Measurements from ENCODE around the gene HEMGN.

The HEMGN gene

GRCh38 chr9:97982683-97983588, 45.0 kb upstream of the HEMGN start, which contains the start of gene ANP32B:
ANP32B (plus strand) TSS chr9:97983341; CDS start chr9:97983556, 215 bp downstream.
- peak within 1 kb of the TSS; percentile 79 to 87 for H3K4me3 ChIP-seq (replicated peaks in 1 of 2; ENCODE audit: low read depth in 2 of 2, low read length in 2 of 2)
- TF ChIP-seq CTCF (IDR thresholded peaks at IDR 0.05; ENCODE audit: low read depth, low read length) = peak; percentile 66

GRCh38 chr9:97981846-97982682, 44.1 kb upstream of the HEMGN start:
- no peak for DNase-seq (ENCODE audit: low read depth in 2 of 2)
- TF ChIP-seq CTCF (IDR thresholded peaks at IDR 0.05; ENCODE audit: low read depth, low read length) = no peak

More at GRCh38 chr9:97982683-97983588, 45.0 kb upstream of the HEMGN start, which contains the start of gene ANP32B:
- peak; percentile 89 to 95 for DNase-seq (ENCODE audit: low read depth in 2 of 2)

GRCh38 chr9:97980918-97981845, 43.2 kb upstream of the HEMGN start:
- no peak for TF ChIP-seq CTCF (IDR thresholded peaks at IDR 0.05; ENCODE audit: low read depth, low read length)
- no peak overlapping the region for H3K4me3 ChIP-seq (replicated peaks in 1 of 2; ENCODE audit: low read depth in 2 of 2, low read length in 2 of 2)
- no peak for DNase-seq (ENCODE audit: low read depth in 2 of 2)

More at GRCh38 chr9:97981846-97982682, 44.1 kb upstream of the HEMGN start:
- peak overlapping the region; percentile 63 to 66 for H3K4me3 ChIP-seq (replicated peaks in 1 of 2; ENCODE audit: low read depth in 2 of 2, low read length in 2 of 2)

GRCh38 chr9:97980479-97980803, 42.5 kb upstream of the HEMGN start:
- TF ChIP-seq CTCF (IDR thresholded peaks at IDR 0.05; ENCODE audit: low read depth, low read length) = no peak
- H3K4me3 ChIP-seq (replicated peaks in 1 of 2; ENCODE audit: low read depth in 2 of 2, low read length in 2 of 2) = no peak overlapping the region
- peak in 1 of 2 donors; percentile 39 for DNase-seq (ENCODE audit: low read depth in 2 of 2)

GRCh38 chr9:97979788-97980478, 42.0 kb upstream of the HEMGN start:
- H3K4me3 ChIP-seq (replicated peaks in 1 of 2; ENCODE audit: low read depth in 2 of 2, low read length in 2 of 2) = no peak overlapping the region
- TF ChIP-seq CTCF (IDR thresholded peaks at IDR 0.05; ENCODE audit: low read depth, low read length) = no peak
- no peak for DNase-seq (ENCODE audit: low read depth in 2 of 2)
